Esophagus (tissue), 2 donors: ENCODE data around the gene TMED1. TPM values are rescaled to one million over a fixed set of nuclear protein-coding genes. Genes with fewer than 3 reads are reported as not detected.
"Not testable (repeated sequence)": the region's sequence is repeated elsewhere in the genome, so short reads cannot be mapped to it uniquely, and the experiment has no call there.

ENCODE experiments used
- H3K27ac ChIP-seq, 2 donors: one replicate each; pipeline ENCODE4 v1.5.1; 2013; ENCODE audit warnings: low read depth in 2 of 2, mild to moderate bottlenecking in 2 of 2, inconsistent platforms in 1 of 2, low read length in 1 of 2, moderate library complexity in 1 of 2
- H3K27me3 ChIP-seq, 2 donors: one replicate each; pipeline ENCODE4 v1.6.1; 2013; ENCODE audit warnings: low read length in 2 of 2, control low read depth in 1 of 2, mild to moderate bottlenecking in 1 of 2; ENCODE audit not compliant: insufficient read depth in 2 of 2, control insufficient read depth in 1 of 2
- H3K36me3 ChIP-seq, 2 donors: one replicate each; pipeline ENCODE4 v1.6.1; 2013; ENCODE audit warnings: low read length in 1 of 2; ENCODE audit not compliant: control insufficient read depth in 2 of 2, insufficient read depth in 2 of 2
- H3K4me1 ChIP-seq, 2 donors: one replicate each; pipeline ENCODE4 v1.6.1; 2013; ENCODE audit warnings: low read length in 1 of 2; ENCODE audit not compliant: control insufficient read depth in 2 of 2, insufficient read depth in 2 of 2
- H3K4me3 ChIP-seq, 2 donors: one replicate each; pipeline ENCODE4 v1.5.1; 2013; ENCODE audit warnings: low read length in 2 of 2, mild to moderate bottlenecking in 2 of 2, low read depth in 1 of 2, moderate library complexity in 1 of 2
- H3K9me3 ChIP-seq, 2 donors: one replicate each; pipeline ENCODE4 v1.6.1; 2013; ENCODE audit warnings: mild to moderate bottlenecking in 2 of 2, low read depth in 1 of 2, low read length in 1 of 2, moderate library complexity in 1 of 2; ENCODE audit not compliant: control insufficient read depth in 2 of 2, insufficient read depth in 1 of 2
- WGBS, 2 donors: extraction: QIAGEN DNeasy Blood & Tissue Kit; methylation state at CpG; one replicate each; pipeline ENCODE4 v1.1.7; 2013; 5-methylcytosine and 5-hydroxymethylcytosine counted together
- polyA plus RNA-seq, 2 donors: library from polyadenylated mRNA; stranded (reverse); fragments of 200-250 nt; gene quantifications; one replicate each; pipeline ENCODE4 v1.2.3, GENCODE V29; 2013
- donor health status: healthy with polysubstance abuse.
- donor health status: Bipolar disorder and iron deficiency.

The TMED1 gene
- polyA plus RNA-seq, 2 donors: 9.9 to 20.4 TPM

DNA sequence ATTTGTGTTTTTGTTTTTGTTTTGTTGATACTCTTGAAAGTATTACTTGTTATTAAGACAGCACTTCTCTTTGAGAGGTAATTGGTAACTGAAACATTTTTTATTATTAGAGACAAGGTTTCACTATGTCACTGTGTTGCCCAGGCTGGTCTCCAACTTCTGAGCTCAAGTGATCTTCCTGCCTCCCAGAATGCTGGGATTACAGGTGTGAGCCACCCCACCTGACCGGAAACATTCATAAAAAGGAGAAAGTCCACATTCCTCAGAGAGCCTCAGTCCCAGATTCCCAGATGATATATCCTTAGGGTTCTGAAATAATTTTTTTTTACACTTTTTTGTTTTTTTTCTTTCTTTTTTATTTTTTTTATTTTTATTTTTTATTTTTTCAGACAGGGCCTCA is 38.0 kb upstream of the TMED1 start:
- 76 to 84% methylated on average over 1 of the region's 1 CpG for WGBS, 2 donors
- Histone ChIP-seq H3K4me3 (no peak overlapping the region), H3K9me3 (no peaks in the 10 kb centered on the region), H3K27me3 (no peaks in the 10 kb centered on the region), H3K36me3 (no peaks in the 10 kb centered on the region), H3K27ac (no peak overlapping the region), H3K4me1 (peaks cover 0 to 4% of the 10 kb centered on the region in 2 donors)

DNA sequence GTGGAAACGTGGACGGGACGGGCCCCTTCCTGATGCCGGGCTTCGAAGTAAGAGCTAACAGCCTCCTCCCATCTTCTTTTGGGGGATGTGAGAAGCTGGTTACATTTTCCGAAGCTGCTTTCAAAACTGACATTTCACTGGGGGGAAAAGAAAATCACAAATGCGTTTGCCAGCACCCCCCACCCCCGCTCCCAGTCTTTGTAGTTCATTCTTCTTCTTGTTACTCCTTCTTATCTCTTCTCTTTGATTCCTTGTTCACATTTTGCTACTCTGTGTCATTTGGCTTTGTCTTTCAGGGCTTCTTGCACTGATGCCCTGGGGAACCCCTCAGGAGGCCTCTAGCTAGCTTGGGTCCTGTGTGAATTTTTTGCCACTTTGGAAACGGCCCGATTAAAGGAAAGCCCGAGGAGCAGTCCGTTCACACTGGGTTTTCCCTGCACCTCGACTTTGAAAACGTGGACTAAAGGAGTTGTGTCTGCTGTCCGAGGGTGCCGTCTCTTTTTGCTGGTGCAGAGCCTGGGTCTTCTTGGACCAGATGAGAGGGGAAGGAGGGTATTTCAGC is 36.6 kb upstream of the TMED1 start:
- Histone ChIP-seq H3K27me3 (no peaks in the 10 kb centered on the region), H3K36me3 (no peaks in the 10 kb centered on the region), H3K4me3 (peak overlapping the region; percentile 78 to 80), H3K27ac (peak overlapping the region; percentile 79 to 83), H3K9me3 (no peaks in the 10 kb centered on the region), H3K4me1 (peaks cover 0 to 3% of the 10 kb centered on the region in 2 donors)
- 9 to 11% methylated on average over 15 to 16 of the region's 16 CpGs for WGBS, 2 donors

DNA sequence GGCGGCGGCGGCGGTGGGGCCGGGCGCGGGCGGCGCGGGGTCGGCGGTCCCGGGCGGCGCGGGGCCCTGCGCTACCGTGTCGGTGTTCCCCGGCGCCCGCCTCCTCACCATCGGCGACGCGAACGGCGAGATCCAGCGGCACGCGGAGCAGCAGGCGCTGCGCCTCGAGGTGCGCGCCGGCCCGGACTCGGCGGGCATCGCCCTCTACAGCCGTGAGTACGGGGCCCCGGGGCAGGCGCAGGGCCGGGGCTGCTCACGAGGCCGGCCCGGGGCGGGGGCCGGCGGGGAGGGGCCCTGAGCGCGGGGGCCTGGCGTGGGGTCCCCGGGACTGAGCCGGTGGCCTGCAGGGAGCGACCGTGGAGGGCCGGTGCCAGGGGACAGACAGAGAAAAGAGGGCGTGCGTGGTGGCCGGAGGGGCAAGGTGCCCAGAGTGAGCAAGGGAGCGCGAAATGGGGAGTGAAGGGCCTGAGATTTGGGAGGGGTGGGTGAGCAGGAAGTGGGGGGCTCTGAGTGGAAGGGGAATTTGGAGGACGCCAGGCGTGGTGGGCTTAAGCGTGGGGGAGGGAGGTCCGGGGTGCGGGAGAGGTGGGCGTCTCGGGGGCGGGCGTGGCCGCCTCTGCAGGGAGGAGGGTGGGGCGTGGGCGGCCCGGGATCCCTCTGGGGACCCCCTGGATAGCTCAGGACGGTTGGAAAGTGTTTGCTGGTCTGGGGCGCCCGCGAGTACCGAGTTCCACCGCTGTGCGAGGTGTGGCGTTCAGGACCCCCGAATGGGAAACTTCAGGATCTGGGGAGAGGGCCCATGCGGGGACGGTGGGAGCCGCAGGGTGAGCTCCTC is 35.9 kb upstream of the TMED1 start:
- peak overlapping the region; percentile 79 to 83 for H3K27ac ChIP-seq

DNA sequence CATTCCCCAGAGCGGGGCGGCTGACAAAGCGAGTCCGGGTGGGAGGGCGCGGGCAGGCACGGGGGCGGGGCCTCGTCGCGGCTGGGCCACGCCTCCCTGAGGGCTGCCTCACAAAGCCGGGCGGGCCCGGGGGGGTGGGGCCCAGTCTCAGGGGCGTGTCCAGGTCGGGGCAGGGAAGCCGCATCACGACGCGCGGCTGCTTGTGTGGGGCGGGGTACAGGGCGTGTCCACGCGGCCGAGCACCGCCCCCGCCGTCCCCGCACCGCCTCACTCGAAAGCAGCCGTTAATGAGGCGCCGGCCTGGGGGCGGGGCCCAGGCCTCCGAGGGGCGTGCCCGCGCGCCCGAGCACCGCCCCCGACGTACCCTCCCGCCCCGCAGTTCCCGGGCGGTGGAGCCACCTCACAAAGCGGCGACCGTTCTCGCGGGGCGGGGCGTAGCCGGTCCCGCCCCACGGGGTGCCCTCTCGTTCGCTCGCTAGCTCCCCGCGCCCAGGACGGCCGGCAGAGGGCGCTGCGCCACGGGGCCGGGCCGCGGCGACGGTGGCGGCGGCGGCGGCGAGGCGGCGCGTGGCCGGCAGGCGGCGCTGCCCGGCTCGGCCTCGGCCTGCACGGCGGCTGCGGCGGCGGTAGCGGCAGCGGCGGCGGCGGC is 35.1 kb upstream of the TMED1 start, which contains the start of gene CARM1:
TSS of gene CARM1 (plus strand) at position 599 of the 649 bp plus-strand sequence. CDS start 150 bp downstream, outside the sequence.
- H3K36me3 ChIP-seq: no peaks in the 10 kb centered on the region
- WGBS, 2 donors: 0% methylated on average over 28 to 99 of the region's 99 CpGs
- no peaks in the 10 kb centered on the region for H3K9me3 ChIP-seq
- no peaks in the 10 kb centered on the region for H3K27me3 ChIP-seq
- H3K4me1 ChIP-seq: no peaks in the 10 kb centered on the region
- H3K27ac ChIP-seq: peak within 1 kb of the TSS; percentile 83 to 92
- peak within 1 kb of the TSS; percentile 78 to 80 for H3K4me3 ChIP-seq

More for the DNA sequence above, 35.9 kb upstream of the TMED1 start:
- no peaks in the 10 kb centered on the region for H3K36me3 ChIP-seq
- H3K4me1 ChIP-seq: peaks cover 0 to 3% of the 10 kb centered on the region in 2 donors
- H3K9me3 ChIP-seq: no peaks in the 10 kb centered on the region
- peak overlapping the region; percentile 78 to 80 for H3K4me3 ChIP-seq
- no peaks in the 10 kb centered on the region for H3K27me3 ChIP-seq
- WGBS, 2 donors: 0 to 1% methylated on average over 59 to 90 of the region's 90 CpGs

DNA sequence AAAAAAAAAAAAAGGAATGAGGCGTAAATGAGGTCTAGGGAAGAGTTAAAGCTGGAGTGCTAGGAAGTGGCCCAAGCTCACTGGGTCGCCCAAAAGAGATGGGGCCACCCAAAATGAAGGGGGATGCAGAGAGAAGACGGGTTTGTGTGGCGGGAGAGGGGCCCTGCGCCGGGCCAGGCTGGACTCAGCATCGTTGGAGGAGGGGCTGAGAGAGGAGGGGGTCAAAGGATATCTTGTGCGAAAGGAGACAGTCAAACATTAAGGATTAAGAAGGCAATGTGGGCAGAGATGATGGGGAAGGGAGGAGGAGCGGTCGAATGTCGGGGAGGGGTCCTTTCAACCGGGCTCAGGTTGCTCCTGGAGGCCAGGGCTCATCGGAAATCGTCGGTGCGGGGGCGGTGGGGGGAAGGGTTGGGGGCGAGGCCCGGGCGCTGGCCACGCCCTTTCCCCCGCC is 34.5 kb upstream of the TMED1 start:
- H3K36me3 ChIP-seq: no peaks in the 10 kb centered on the region
- H3K9me3 ChIP-seq: no peaks in the 10 kb centered on the region
- no peaks in the 10 kb centered on the region for H3K27me3 ChIP-seq
- H3K4me3 ChIP-seq: peak overlapping the region; percentile 34 to 43
- peak overlapping the region; percentile 71 to 92 for H3K27ac ChIP-seq
- no peaks in the 10 kb centered on the region for H3K4me1 ChIP-seq
- 2% methylated on average over 21 to 22 of the region's 22 CpGs for WGBS, 2 donors

DNA sequence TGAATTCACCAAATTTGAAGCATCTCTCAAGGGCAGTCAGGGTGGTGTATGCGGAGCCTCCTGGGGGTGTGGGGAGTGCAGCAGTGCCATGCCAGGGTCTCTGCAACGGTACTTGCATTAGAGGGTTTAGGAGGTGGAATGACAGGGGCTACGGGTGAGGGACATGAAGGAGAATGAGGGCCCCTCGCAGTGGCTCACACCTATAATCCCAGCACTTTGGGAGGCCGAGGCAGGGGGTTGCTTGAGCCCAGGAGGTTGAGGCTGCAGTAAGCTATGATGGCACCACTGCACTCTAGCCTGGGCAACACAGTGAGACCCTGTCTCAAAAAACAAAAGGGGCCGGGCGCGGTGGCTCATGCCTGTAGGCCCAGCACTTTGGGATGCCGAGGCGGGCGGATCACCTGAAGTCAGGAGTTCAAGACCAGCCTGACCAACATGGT is 33.9 kb upstream of the TMED1 start:
- not testable (repeated sequence) for H3K36me3 ChIP-seq, H3K4me1 ChIP-seq, H3K27me3 ChIP-seq, H3K4me3 ChIP-seq, H3K9me3 ChIP-seq, H3K27ac ChIP-seq
- WGBS, 2 donors: 89 to 90% methylated on average over 11 of the region's 11 CpGs

DNA sequence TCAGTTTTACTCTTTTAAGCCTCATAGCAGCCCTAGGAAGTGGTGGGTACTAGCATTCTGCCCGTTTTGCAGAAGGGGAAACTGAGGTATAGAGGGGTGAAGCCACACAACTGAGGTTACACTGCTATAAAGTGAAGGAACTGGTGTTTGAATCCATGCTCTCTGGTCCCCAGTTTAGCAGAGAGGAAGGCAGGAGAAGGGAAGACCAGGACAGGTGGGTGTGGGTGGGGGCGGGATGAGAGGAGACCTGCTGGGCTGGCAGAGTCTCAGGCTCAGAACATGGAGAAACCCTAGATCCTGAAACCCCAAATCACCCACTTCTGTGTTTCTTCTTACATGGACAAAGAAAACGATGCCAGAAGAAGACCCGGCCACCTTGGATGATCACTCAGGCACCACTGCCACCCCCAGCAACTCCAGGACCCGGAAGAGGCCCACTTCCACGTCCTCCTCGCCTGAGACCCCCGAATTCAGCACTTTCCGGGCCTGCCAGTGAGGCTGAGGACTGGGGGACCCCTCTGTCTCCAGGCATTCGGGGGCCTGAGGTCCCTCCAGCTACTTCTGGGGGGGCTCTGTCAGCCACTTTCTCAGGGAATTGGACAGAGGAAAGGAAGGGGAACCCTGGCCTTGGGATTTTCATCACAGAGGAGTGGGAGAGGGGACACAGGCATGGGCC is 33.0 kb upstream of the TMED1 start:
- Histone ChIP-seq H3K27ac (no peak overlapping the region), H3K27me3 (no peaks in the 10 kb centered on the region), H3K9me3 (no peaks in the 10 kb centered on the region), H3K36me3 (no peaks in the 10 kb centered on the region), H3K4me1 (no peaks in the 10 kb centered on the region), H3K4me3 (no peak overlapping the region)
- 92 to 98% methylated on average over 10 of the region's 10 CpGs for WGBS, 2 donors

DNA sequence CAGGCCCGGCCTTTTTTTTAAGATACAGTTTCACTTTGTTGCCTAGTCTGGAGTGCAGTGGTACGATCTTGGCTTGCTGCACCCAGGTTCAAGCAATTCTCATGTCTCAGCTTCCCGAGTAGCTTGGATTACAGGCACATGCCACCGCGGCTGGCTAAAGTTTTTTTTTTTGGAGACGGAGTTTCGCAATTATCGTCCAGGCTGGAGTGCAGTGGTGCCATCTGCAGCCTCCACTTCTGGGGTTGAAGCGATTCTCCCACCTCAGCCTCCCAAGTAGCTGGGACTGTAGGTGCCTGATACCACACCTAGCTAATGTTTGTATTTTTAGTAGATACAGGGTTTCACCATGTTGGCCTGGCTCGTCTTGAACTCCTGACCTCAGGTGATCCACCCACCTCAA is 30.5 kb upstream of the TMED1 start:
- no peak overlapping the region for H3K27ac ChIP-seq
- no peaks in the 10 kb centered on the region for H3K4me1 ChIP-seq
- H3K4me3 ChIP-seq: no peak overlapping the region
- no peaks in the 10 kb centered on the region for H3K9me3 ChIP-seq
- no peaks in the 10 kb centered on the region for H3K36me3 ChIP-seq
- no peaks in the 10 kb centered on the region for H3K27me3 ChIP-seq
- 90 to 95% methylated on average over 10 of the region's 10 CpGs for WGBS, 2 donors

DNA sequence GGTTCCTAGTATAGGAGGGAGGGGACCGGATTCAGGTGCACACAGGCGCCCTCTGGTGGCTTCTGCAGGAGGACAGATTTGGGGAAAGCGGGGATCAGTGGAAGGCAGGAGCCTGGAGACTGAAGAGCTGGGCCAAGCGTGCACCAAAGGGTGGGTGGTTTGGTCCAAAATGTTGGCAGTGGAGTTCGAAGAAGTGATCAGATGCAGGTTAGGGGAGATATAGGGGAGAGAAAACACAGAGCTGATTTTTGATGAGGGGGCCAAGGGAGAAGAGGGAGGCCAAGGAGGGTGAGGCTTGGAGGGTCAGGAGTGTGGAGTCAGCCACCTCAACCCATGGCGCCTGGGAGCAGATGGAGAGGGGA is 28.5 kb upstream of the TMED1 start:
- H3K4me3 ChIP-seq: no peak overlapping the region
- no peaks in the 10 kb centered on the region for H3K9me3 ChIP-seq
- 14 to 16% methylated on average over 6 of the region's 6 CpGs for WGBS, 2 donors
- no peaks in the 10 kb centered on the region for H3K36me3 ChIP-seq
- no peak overlapping the region for H3K27ac ChIP-seq
- no peaks in the 10 kb centered on the region for H3K27me3 ChIP-seq
- H3K4me1 ChIP-seq: no peaks in the 10 kb centered on the region
